OCI-LY3 (cell line): Measurements from ENCODE around the gene ABLIM2.

Experiments used
- H2AFZ ChIP-seq: fragments of 200-600, 300-600 bp; shearing (Covaris generic); 2 replicates; pipeline ENCODE4 v1.6.0; 2014; ENCODE audit warnings: antibody characterized with exemption, low read depth, low read length
- H3K27ac ChIP-seq: fragments of 200-600, 300-600 bp; sonication (generic); 2 replicates; pipeline ENCODE4 v1.5.1; 2014; ENCODE audit warnings: mild to moderate bottlenecking, low read length, moderate library complexity, mixed read lengths
- H3K27me3 ChIP-seq: fragments of 200-600, 300-600 bp; sonication (generic); 2 replicates; pipeline ENCODE4 v1.6.1; 2014; ENCODE audit warnings: low read depth, low read length, mixed read lengths
- H3K36me3 ChIP-seq: fragments of 200-600, 300-600 bp; sonication (generic); replicated peaks from 2 replicates; pipeline ENCODE3; 2014; ENCODE audit warnings: low read depth, low read length, mixed read lengths
- H3K4me1 ChIP-seq: fragments of 300-600, 200-600 bp; sonication (generic); 2 replicates; pipeline ENCODE4 v1.6.1; 2014; ENCODE audit warnings: low read length, mixed read lengths
- H3K4me2 ChIP-seq: fragments of 200-600, 300-600 bp; sonication (generic); 2 replicates; pipeline ENCODE4 v1.6.1; 2014; ENCODE audit warnings: low read length, mixed read lengths
- H3K4me3 ChIP-seq: fragments of 300-600, 200-600 bp; sonication (generic); 2 replicates; pipeline ENCODE4 v1.5.1; 2014; ENCODE audit warnings: antibody characterized with exemption, mild to moderate bottlenecking, low read length, moderate library complexity
- H3K79me2 ChIP-seq: fragments of 300-600, 200-600 bp; shearing (Covaris generic); 2 replicates; pipeline ENCODE4 v1.6.1; 2014; ENCODE audit warnings: mild to moderate bottlenecking, low read length, mixed read lengths
- H3K9ac ChIP-seq: fragments of 300-600, 200-600 bp; shearing (Covaris generic); 2 replicates; pipeline ENCODE4 v1.6.0; 2014; ENCODE audit warnings: mild to moderate bottlenecking, low read length, moderate library complexity
- H3K9me3 ChIP-seq: fragments of 200-600, 300-600 bp; shearing (Covaris generic); 2 replicates; pipeline ENCODE4 v1.6.1; 2014; ENCODE audit warnings: low read length, mixed read lengths; ENCODE audit not compliant: insufficient read depth
- H4K20me1 ChIP-seq: fragments of 200-600, 300-600 bp; sonication (generic); 2 replicates; pipeline ENCODE4 v1.6.1; 2016; ENCODE audit warnings: low read length, mixed read lengths; ENCODE audit not compliant: insufficient read depth
- CTCF ChIP-seq: fragments of 200-600, 300-600 bp; sonication (generic); IDR thresholded peaks from 2 replicates; pipeline ENCODE4 v1.5.1; 2014; ENCODE audit warnings: antibody characterized with exemption, low read length, low read depth
- EZH2phosphoT487 ChIP-seq: fragments of 200-600 bp; shearing (Covaris generic); IDR thresholded peaks from 2 replicates; pipeline ENCODE4 v1.6.1; 2018; ENCODE audit warnings: antibody characterized with exemption, mixed run types, low read depth

The ABLIM2 gene

GRCh38 chr4:8115916-8116315, 42.7 kb downstream of the ABLIM2 start:
- no peaks in the 10 kb centered on the region for H3K27me3 ChIP-seq
- TF ChIP-seq EZH2phosphoT487 (no peak), CTCF (no peak)
- no peak overlapping the region for H2AFZ ChIP-seq
- H3K4me3 ChIP-seq = no peak overlapping the region
- H3K79me2 ChIP-seq = no peaks in the 10 kb centered on the region
- no peak overlapping the region for H3K9ac ChIP-seq
- H3K4me1 ChIP-seq = peaks cover 5% of the 10 kb centered on the region; the same call in 1 of the 2 replicates
- H4K20me1 ChIP-seq = no peaks in the 10 kb centered on the region
- no peaks in the 10 kb centered on the region for H3K36me3 ChIP-seq
- H3K9me3 ChIP-seq = no peaks in the 10 kb centered on the region
- no peak overlapping the region for H3K4me2 ChIP-seq
- H3K27ac ChIP-seq = no peak overlapping the region

GRCh38 chr4:8115203-8115520, 43.5 kb downstream of the ABLIM2 start:
- Histone ChIP-seq H3K27me3 (no peaks in the 10 kb centered on the region), H2AFZ (no peak overlapping the region), H3K9ac (no peak overlapping the region), H3K36me3 (no peaks in the 10 kb centered on the region), H3K27ac (no peak overlapping the region), H4K20me1 (no peaks in the 10 kb centered on the region), H3K4me2 (no peak overlapping the region), H3K9me3 (no peaks in the 10 kb centered on the region), H3K4me3 (no peak overlapping the region), H3K79me2 (no peaks in the 10 kb centered on the region), H3K4me1 (peaks cover 5% of the 10 kb centered on the region; the same call in 1 of the 2 replicates)
- TF ChIP-seq EZH2phosphoT487 = no peak
- TF ChIP-seq CTCF = no peak

GRCh38 chr4:8114456-8115202, 44.0 kb downstream of the ABLIM2 start:
- Histone ChIP-seq H3K79me2 (no peaks in the 10 kb centered on the region), H3K27me3 (no peaks in the 10 kb centered on the region), H3K9ac (no peak overlapping the region), H3K4me2 (no peak overlapping the region), H3K36me3 (no peaks in the 10 kb centered on the region), H3K4me3 (no peak overlapping the region), H3K27ac (no peak overlapping the region), H4K20me1 (no peaks in the 10 kb centered on the region), H3K9me3 (no peaks in the 10 kb centered on the region), H2AFZ (no peak overlapping the region), H3K4me1 (peaks cover 5% of the 10 kb centered on the region; the same call in 1 of the 2 replicates)
- TF ChIP-seq CTCF (no peak), EZH2phosphoT487 (no peak)

- Histone ChIP-seq H3K79me2 (no peaks in the 10 kb centered on the region), H3K27me3 (no peaks in the 10 kb centered on the region), H3K4me2 (no peak overlapping the region), H3K9me3 (no peaks in the 10 kb centered on the region), H4K20me1 (no peaks in the 10 kb centered on the region), H3K27ac (no peak overlapping the region), H3K4me1 (peaks cover 5% of the 10 kb centered on the region; the same call in 1 of the 2 replicates), H3K36me3 (no peaks in the 10 kb centered on the region), H2AFZ (no peak overlapping the region), H3K9ac (no peak overlapping the region), H3K4me3 (no peak overlapping the region)
- TF ChIP-seq CTCF = no peak
These were observed 44.8 kb downstream of the ABLIM2 start for GRCh38 chr4:8113611-8114377.
